ENCODE measurements around the gene ARHGAP6.

ARHGAP6 gene

DNA sequence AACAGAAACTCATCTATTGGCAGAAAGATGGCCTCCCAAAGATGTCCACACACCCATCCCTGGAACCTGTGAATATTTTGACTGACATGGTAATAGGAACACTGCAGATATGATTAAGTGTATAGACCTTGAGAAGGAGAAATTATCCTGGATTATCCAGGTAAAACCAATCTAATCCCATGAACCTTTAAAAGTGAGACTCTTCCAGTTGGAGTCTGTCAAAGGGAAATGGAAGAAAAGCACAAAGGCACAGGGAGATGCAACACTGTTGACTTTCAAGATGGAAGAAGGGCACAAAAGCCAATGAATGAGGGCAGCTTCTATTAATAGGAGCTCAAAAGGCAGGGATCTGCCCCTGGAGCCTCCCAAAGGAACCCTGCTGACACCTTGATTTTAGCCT is 289.6 kb downstream of the ARHGAP6 start (continued):
- TF ChIP-seq TOX (CRISPR knock-in tag; IDR thresholded peaks at IDR 0.05; ENCODE audit: borderline replicate concordance) (no peak), ZNF565 (CRISPR knock-in tag; conservative IDR thresholded peaks at IDR 0.05; ENCODE audit: low read depth) (no peak), ZC3H10 (CRISPR knock-in tag; IDR thresholded peaks at IDR 0.05) (no peak), CSDC2 (CRISPR knock-in tag; IDR thresholded peaks at IDR 0.05) (no peak), ZNF70 (CRISPR knock-in tag; IDR thresholded peaks at IDR 0.05) (no peak), GLIS3 (CRISPR knock-in tag; IDR thresholded peaks at IDR 0.05) (no peak), BACH2 (CRISPR knock-in tag; IDR thresholded peaks at IDR 0.05; ENCODE audit: borderline replicate concordance) (no peak), RARB (CRISPR knock-in tag; IDR thresholded peaks at IDR 0.05) (no peak), ZNF8 (CRISPR knock-in tag; IDR thresholded peaks at IDR 0.05) (no peak), ISL1 (CRISPR knock-in tag; IDR thresholded peaks at IDR 0.05) (no peak)
- TF ChIP-seq, protein P1, sequence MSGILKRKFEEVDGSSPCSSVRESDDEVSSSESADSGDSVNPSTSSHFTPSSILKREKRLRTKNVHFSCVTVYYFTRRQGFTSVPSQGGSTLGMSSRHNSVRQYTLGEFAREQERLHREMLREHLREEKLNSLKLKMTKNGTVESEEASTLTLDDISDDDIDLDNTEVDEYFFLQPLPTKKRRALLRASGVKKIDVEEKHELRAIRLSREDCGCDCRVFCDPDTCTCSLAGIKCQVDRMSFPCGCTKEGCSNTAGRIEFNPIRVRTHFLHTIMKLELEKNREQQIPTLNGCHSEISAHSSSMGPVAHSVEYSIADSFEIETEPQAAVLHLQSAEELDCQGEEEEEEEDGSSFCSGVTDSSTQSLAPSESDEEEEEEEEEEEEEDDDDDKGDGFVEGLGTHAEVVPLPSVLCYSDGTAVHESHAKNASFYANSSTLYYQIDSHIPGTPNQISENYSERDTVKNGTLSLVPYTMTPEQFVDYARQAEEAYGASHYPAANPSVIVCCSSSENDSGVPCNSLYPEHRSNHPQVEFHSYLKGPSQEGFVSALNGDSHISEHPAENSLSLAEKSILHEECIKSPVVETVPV (CRISPR knock-in tag; IDR thresholded peaks at IDR 0.05): no peak
- TF ChIP-seq, protein P2, sequence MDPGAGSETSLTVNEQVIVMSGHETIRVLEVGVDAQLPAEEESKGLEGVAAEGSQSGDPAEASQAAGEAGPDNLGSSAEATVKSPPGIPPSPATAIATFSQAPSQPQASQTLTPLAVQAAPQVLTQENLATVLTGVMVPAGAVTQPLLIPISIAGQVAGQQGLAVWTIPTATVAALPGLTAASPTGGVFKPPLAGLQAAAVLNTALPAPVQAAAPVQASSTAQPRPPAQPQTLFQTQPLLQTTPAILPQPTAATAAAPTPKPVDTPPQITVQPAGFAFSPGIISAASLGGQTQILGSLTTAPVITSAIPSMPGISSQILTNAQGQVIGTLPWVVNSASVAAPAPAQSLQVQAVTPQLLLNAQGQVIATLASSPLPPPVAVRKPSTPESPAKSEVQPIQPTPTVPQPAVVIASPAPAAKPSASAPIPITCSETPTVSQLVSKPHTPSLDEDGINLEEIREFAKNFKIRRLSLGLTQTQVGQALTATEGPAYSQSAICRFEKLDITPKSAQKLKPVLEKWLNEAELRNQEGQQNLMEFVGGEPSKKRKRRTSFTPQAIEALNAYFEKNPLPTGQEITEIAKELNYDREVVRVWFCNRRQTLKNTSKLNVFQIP (CRISPR knock-in tag; IDR thresholded peaks at IDR 0.05; ENCODE audit: borderline replicate concordance, low read depth): no peak

DNA sequence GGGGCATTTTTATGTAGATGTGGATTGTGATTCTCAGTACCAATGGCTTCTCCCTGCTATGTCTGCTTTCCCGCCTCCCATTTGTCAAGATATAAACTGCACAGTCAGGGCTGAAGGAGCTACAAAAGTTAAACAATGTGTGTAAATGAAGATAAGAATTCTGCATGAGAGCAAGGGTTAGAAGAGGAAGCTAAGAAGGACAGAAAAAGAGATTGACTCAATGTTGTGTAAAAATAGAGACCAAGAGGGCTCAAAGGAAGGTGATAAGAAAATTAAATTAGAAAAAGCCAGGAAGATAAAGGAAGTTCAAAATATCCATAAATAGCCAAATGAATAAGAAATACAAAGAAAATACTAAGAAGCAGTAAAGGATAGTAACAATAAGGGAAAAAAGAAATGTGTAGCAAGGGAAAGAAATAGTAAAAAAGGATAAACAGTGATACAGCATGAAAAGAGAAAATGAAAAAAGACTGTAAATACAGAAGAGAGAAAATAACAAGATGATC is 290.1 kb downstream of the ARHGAP6 start:
- TF ChIP-seq BACH2 (CRISPR knock-in tag; IDR thresholded peaks at IDR 0.05; ENCODE audit: borderline replicate concordance) (no peak), SNAI2 (CRISPR knock-in tag; IDR thresholded peaks at IDR 0.05) (no peak), ZNF70 (CRISPR knock-in tag; IDR thresholded peaks at IDR 0.05) (no peak), GLIS3 (CRISPR knock-in tag; IDR thresholded peaks at IDR 0.05) (no peak), CSDC2 (CRISPR knock-in tag; IDR thresholded peaks at IDR 0.05) (no peak)
- TF ChIP-seq, protein P3, sequence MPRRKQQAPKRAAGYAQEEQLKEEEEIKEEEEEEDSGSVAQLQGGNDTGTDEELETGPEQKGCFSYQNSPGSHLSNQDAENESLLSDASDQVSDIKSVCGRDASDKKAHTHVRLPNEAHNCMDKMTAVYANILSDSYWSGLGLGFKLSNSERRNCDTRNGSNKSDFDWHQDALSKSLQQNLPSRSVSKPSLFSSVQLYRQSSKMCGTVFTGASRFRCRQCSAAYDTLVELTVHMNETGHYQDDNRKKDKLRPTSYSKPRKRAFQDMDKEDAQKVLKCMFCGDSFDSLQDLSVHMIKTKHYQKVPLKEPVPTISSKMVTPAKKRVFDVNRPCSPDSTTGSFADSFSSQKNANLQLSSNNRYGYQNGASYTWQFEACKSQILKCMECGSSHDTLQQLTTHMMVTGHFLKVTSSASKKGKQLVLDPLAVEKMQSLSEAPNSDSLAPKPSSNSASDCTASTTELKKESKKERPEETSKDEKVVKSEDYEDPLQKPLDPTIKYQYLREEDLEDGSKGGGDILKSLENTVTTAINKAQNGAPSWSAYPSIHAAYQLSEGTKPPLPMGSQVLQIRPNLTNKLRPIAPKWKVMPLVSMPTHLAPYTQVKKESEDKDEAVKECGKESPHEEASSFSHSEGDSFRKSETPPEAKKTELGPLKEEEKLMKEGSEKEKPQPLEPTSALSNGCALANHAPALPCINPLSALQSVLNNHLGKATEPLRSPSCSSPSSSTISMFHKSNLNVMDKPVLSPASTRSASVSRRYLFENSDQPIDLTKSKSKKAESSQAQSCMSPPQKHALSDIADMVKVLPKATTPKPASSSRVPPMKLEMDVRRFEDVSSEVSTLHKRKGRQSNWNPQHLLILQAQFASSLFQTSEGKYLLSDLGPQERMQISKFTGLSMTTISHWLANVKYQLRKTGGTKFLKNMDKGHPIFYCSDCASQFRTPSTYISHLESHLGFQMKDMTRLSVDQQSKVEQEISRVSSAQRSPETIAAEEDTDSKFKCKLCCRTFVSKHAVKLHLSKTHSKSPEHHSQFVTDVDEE (CRISPR knock-in tag; IDR thresholded peaks at IDR 0.05): no peak
- TF ChIP-seq, protein P2 (CRISPR knock-in tag; IDR thresholded peaks at IDR 0.05; ENCODE audit: borderline replicate concordance, low read depth): no peak
- no peak for ATAC-seq

DNA sequence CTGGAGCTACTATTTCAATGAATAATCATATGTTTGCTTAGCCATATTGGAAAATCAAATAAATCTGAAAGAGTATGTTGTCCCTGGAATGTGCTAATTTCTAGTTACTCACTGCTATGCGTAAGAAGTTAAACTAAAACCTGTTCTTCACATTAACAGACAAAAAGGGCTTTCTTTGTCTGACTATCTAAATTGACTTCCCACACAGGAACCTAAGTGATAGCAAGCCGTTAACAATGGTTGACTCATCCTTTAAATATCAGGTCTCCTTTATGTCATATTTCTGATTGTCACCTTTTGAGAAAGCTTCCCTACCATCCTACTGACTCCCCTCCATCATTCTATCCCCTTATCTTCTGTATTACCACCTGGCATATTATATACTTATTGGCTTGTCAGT is 291.1 kb downstream of the ARHGAP6 start:
- no peak for ATAC-seq
- TF ChIP-seq, protein P1 (CRISPR knock-in tag; IDR thresholded peaks at IDR 0.05): no peak
- no peak for TF ChIP-seq PPARA (CRISPR knock-in tag; IDR thresholded peaks at IDR 0.05; ENCODE audit: borderline replicate concordance)
- TF ChIP-seq ESRRG (CRISPR knock-in tag; IDR thresholded peaks at IDR 0.05): no peak
- TF ChIP-seq ISL1 (CRISPR knock-in tag; IDR thresholded peaks at IDR 0.05): peak; percentile 48
- TF ChIP-seq ZNF70 (CRISPR knock-in tag; IDR thresholded peaks at IDR 0.05): 0 out of 2 replicates have a peak, but pooled peaks have one; percentile 32

DNA sequence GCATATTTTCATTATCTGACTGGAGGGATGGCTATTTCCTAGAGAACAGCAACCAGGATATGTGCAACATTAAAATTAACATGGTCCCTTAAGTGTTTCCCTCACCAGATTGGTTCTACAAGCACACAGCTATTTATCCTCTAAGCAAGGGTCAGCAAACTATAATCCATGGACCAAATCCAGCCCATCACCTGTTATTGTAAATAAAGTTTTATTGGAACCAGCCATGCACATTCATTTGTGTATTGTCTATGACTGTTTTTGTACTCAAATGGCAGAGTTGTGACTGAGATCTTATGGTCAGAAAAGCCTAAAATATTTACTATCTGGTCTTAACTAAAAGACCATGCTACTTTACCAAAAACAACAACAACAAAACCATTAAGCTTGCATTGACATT is 294.6 kb downstream of the ARHGAP6 start:
- ATAC-seq: no peak
- no peak for TF ChIP-seq ISL1 (CRISPR knock-in tag; IDR thresholded peaks at IDR 0.05)
- TF ChIP-seq, protein P4, sequence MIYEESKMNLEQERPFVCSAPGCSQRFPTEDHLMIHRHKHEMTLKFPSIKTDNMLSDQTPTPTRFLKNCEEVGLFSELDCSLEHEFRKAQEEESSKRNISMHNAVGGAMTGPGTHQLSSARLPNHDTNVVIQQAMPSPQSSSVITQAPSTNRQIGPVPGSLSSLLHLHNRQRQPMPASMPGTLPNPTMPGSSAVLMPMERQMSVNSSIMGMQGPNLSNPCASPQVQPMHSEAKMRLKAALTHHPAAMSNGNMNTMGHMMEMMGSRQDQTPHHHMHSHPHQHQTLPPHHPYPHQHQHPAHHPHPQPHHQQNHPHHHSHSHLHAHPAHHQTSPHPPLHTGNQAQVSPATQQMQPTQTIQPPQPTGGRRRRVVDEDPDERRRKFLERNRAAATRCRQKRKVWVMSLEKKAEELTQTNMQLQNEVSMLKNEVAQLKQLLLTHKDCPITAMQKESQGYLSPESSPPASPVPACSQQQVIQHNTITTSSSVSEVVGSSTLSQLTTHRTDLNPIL (CRISPR knock-in tag; IDR thresholded peaks at IDR 0.05; ENCODE audit: low read depth): no peak
- TF ChIP-seq TCF4 (CRISPR knock-in tag; IDR thresholded peaks at IDR 0.05; ENCODE audit: borderline replicate concordance): no peak
- no peak for TF ChIP-seq ZFP3 (CRISPR knock-in tag; IDR thresholded peaks at IDR 0.05)
- TF ChIP-seq ZNF70 (CRISPR knock-in tag; IDR thresholded peaks at IDR 0.05): no peak
- no peak for TF ChIP-seq TOX (CRISPR knock-in tag; IDR thresholded peaks at IDR 0.05; ENCODE audit: borderline replicate concordance)
- no peak for TF ChIP-seq PPARA (CRISPR knock-in tag; IDR thresholded peaks at IDR 0.05; ENCODE audit: borderline replicate concordance)
- TF ChIP-seq, protein P2 (CRISPR knock-in tag; IDR thresholded peaks at IDR 0.05; ENCODE audit: borderline replicate concordance, low read depth): no peak
